SK-MEL-5 (cell line): ENCODE results near the gene CRTAP. TPM values are rescaled to one million over a fixed set of nuclear protein-coding genes. Genes with fewer than 3 reads are reported as not detected.
"Not testable (repeated sequence)": the region's sequence is repeated elsewhere in the genome, so short reads cannot be mapped to it uniquely, and the experiment has no call there.

Experiments used
- DNase-seq: peaks from one replicate; pipeline ENCODE4 v3.0.0-alpha.2; 2016; ENCODE audit warnings: low read depth, low spot score
- in situ Hi-C: cut with HindIII; loops from 2 replicates; pipeline ENCODE4 v1.10.0; 2016; ENCODE audit warnings: low sequenced_read_pairs, high pct_unique_total_duplicates, low pct_unique_long_range_greater_than_20kb
- total RNA-seq: library from RNA; depleted of rRNA; stranded (reverse); fragments of >200 nt; shearing (Covaris generic); gene quantifications from 2 replicates; pipeline ENCODE4 v1.2.3, GENCODE V29; 2014

CRTAP gene
- total RNA-seq, 1 experiment from 2014 or later, result 464 TPM

GRCh38 chr3:33095436-33095835 is 18.4 kb upstream of the CRTAP start:
- DNase-seq, result no peak
- in situ Hi-C loops, result no loop called here

GRCh38 chr3:33096093-33096868 is 17.5 kb upstream of the CRTAP start:
- DNase-seq, result peak; percentile 29
- in situ Hi-C loops, result no loop called here

- in situ Hi-C loops, result no loop called here
- DNase-seq, result no peak
These were observed 14.6 kb upstream of the CRTAP start for GRCh38 chr3:33099109-33099645.

- in situ Hi-C loops, result no loop called here
- no peak for DNase-seq
These were observed 14.1 kb upstream of the CRTAP start for GRCh38 chr3:33099701-33100100.

GRCh38 chr3:33100229-33100628 is 13.6 kb upstream of the CRTAP start:
- no peak for DNase-seq
- in situ Hi-C loops, result no loop called here

GRCh38 chr3:33103034-33103433 is 10.8 kb upstream of the CRTAP start:
- DNase-seq, result no peak
- in situ Hi-C loops, result no loop called here

- DNase-seq, result no peak
- in situ Hi-C loops, result no loop called here
These were observed 10.3 kb upstream of the CRTAP start for GRCh38 chr3:33103480-33103879.

GRCh38 chr3:33104803-33105202 is 9.0 kb upstream of the CRTAP start:
- in situ Hi-C loops, result no loop called here

GRCh38 chr3:33105341-33105948 is 8.4 kb upstream of the CRTAP start:
- in situ Hi-C loops, result no loop called here
- no peak for DNase-seq

More at GRCh38 chr3:33104803-33105202, 9.0 kb upstream of the CRTAP start:
- no peak for DNase-seq

GRCh38 chr3:33106854-33107253 is 7.0 kb upstream of the CRTAP start:
- in situ Hi-C loops, DNase-seq: not testable (repeated sequence)

GRCh38 chr3:33111581-33111980 is 2.2 kb upstream of the CRTAP start:
- in situ Hi-C loops, result no loop called here
- DNase-seq, result no peak

GRCh38 chr3:33114622-33115023 is 809 bp downstream of the CRTAP start:
- in situ Hi-C loops, result no loop called here
- no peak for DNase-seq

- peak; percentile 79 for DNase-seq
- in situ Hi-C loops, result no loop called here
These were observed 1.4 kb downstream of the CRTAP start for GRCh38 chr3:33115024-33115768.

- no peak for DNase-seq
- in situ Hi-C loops, result no loop called here
These were observed 3.6 kb downstream of the CRTAP start for GRCh38 chr3:33117461-33117860.

- no peak for DNase-seq
- in situ Hi-C loops, result no loop called here
These were observed 6.1 kb downstream of the CRTAP start for GRCh38 chr3:33119891-33120290.

GRCh38 chr3:33122991-33123390 is 9.2 kb downstream of the CRTAP start:
- in situ Hi-C loops, result no loop called here
- DNase-seq, result no peak

- DNase-seq, result no peak
- in situ Hi-C loops, result no loop called here
These were observed 10.8 kb downstream of the CRTAP start for GRCh38 chr3:33124638-33125037.

- in situ Hi-C loops, result no loop called here
These were observed 12.0 kb downstream of the CRTAP start for GRCh38 chr3:33125840-33126239.

More at GRCh38 chr3:33125840-33126239, 12.0 kb downstream of the CRTAP start:
- no peak for DNase-seq
